Liver (tissue), 9 donors: ENCODE results near the gene CACNA1C. TPM values are rescaled to one million over a fixed set of nuclear protein-coding genes. Genes with fewer than 3 reads are reported as not detected.

Experiments
- DNase-seq: peaks from one replicate; pipeline ENCODE4 v3.0.0-alpha.2; 2017; ENCODE audit warnings: low spot score
- H3K27ac ChIP-seq, 2 donors: one replicate each; pipeline ENCODE4 v1.7.0; 2013; ENCODE audit warnings: inconsistent platforms in 2 of 2, low read length in 2 of 2, control low read depth in 1 of 2, low read depth in 1 of 2, mild to moderate bottlenecking in 1 of 2
- H3K27me3 ChIP-seq, 4 donors: one replicate each; pipeline versions ENCODE4 v1.6.1 to v1.7.0; 2013; ENCODE audit warnings: low read length in 3 of 4, inconsistent platforms in 1 of 4, mild to moderate bottlenecking in 1 of 4, moderate library complexity in 1 of 4; ENCODE audit not compliant: control insufficient read depth in 4 of 4, insufficient read depth in 4 of 4
- H3K36me3 ChIP-seq, 4 donors: one replicate each; pipeline versions ENCODE4 v1.6.1 to v1.7.0; 2013; ENCODE audit warnings: low read length in 3 of 4, mild to moderate bottlenecking in 3 of 4, low read depth in 1 of 4, moderate library complexity in 1 of 4; ENCODE audit not compliant: control insufficient read depth in 4 of 4, insufficient read depth in 3 of 4
- H3K4me1 ChIP-seq, 4 donors: one replicate each; pipeline versions ENCODE4 v1.6.1 to v1.7.0; 2013; ENCODE audit warnings: low read length in 3 of 4, mild to moderate bottlenecking in 3 of 4, moderate library complexity in 1 of 4; ENCODE audit not compliant: control insufficient read depth in 4 of 4, insufficient read depth in 4 of 4
- H3K4me3 ChIP-seq, 3 donors: one replicate each; pipeline versions ENCODE4 v1.6.1 to v1.7.0; 2013; ENCODE audit warnings: low read length in 3 of 3, control low read depth in 1 of 3, low read depth in 1 of 3, mild to moderate bottlenecking in 1 of 3
- H3K9ac ChIP-seq, 2 donors: one replicate each; pipeline ENCODE4 v1.7.0; 2013; ENCODE audit warnings: low read length in 2 of 2, mild to moderate bottlenecking in 2 of 2, moderate library complexity in 2 of 2, control low read depth in 1 of 2, low read depth in 1 of 2
- H3K9me3 ChIP-seq, 4 donors: one replicate each; pipeline versions ENCODE4 v1.6.1 to v1.7.0; 2013; ENCODE audit warnings: low read length in 3 of 4; ENCODE audit not compliant: control insufficient read depth in 4 of 4
- ATF3 ChIP-seq: IDR thresholded peaks from 2 replicates; pipeline ENCODE4 v1.6.1; 2016; ENCODE audit warnings: antibody characterized with exemption
- CTCF ChIP-seq: fragments of 150-350 bp; IDR thresholded peaks from 2 replicates; pipeline ENCODE4 v1.5.1; 2017; ENCODE audit warnings: improper control_type of control experiment, low read depth, low read length; ENCODE audit not compliant: missing input control
- EGR1 ChIP-seq, 2 donors: IDR thresholded peaks; 2 replicates each; pipeline ENCODE4 v1.6.1; 2016 to 2018; ENCODE audit warnings: antibody characterized with exemption in 2 of 2, low read depth in 2 of 2
- FOXA1 ChIP-seq: IDR thresholded peaks from 2 replicates; pipeline ENCODE4 v1.6.1; 2016; ENCODE audit warnings: antibody characterized with exemption
- FOXA2 ChIP-seq: IDR thresholded peaks from 2 replicates; pipeline ENCODE4 v1.6.1; 2016; ENCODE audit warnings: antibody characterized with exemption
- GABPA ChIP-seq, 2 donors: IDR thresholded peaks in 1 of 2; conservative IDR thresholded peaks in 1 of 2; 2 replicates each; pipeline ENCODE4 v1.6.1; 2016; ENCODE audit warnings: antibody characterized with exemption in 2 of 2, mild to moderate bottlenecking in 1 of 2, moderate library complexity in 1 of 2
- HNF4A ChIP-seq, 2 donors: conservative IDR thresholded peaks; 2 replicates each; pipeline ENCODE4 v1.6.1; 2016; ENCODE audit warnings: antibody characterized with exemption in 2 of 2, mild to moderate bottlenecking in 2 of 2
- HNF4G ChIP-seq: IDR thresholded peaks from 2 replicates; pipeline ENCODE4 v1.6.1; 2016; ENCODE audit warnings: antibody characterized with exemption
- JUND ChIP-seq, 2 donors: IDR thresholded peaks; 2 replicates each; pipeline ENCODE4 v1.6.1; 2016; ENCODE audit warnings: antibody characterized with exemption in 2 of 2
- NR2F2 ChIP-seq: IDR thresholded peaks from 2 replicates; pipeline ENCODE4 v1.6.1; 2016; ENCODE audit warnings: antibody characterized with exemption
- RAD21 ChIP-seq, 2 donors: IDR thresholded peaks; 2 replicates each; pipeline ENCODE4 v1.6.1; 2016; ENCODE audit warnings: antibody characterized with exemption in 2 of 2, mild to moderate bottlenecking in 2 of 2
- RXRA ChIP-seq, 2 donors: IDR thresholded peaks; 2 replicates each; pipeline ENCODE4 v1.6.1; 2017 to 2018; ENCODE audit warnings: antibody characterized with exemption in 2 of 2, mild to moderate bottlenecking in 1 of 2
- SP1 ChIP-seq: IDR thresholded peaks from 2 replicates; pipeline ENCODE4 v1.6.1; 2018; ENCODE audit warnings: antibody characterized with exemption, mild to moderate bottlenecking
- TAF1 ChIP-seq: conservative IDR thresholded peaks from 2 replicates; pipeline ENCODE4 v1.6.1; 2016; ENCODE audit warnings: antibody characterized with exemption, mild to moderate bottlenecking
- YY1 ChIP-seq: IDR thresholded peaks from 2 replicates; pipeline ENCODE4 v1.6.1; 2016; ENCODE audit warnings: antibody characterized with exemption, mild to moderate bottlenecking
- WGBS: extraction: QIAGEN DNeasy Blood & Tissue Kit; methylation state at CpG from one replicate; pipeline ENCODE4 v1.1.7; 2013; 5-methylcytosine and 5-hydroxymethylcytosine counted together
- polyA plus RNA-seq, 2 donors: library from polyadenylated mRNA; stranded (reverse) in 1 of 2; unstranded in 1 of 2; fragments of 200-250 nt in 1 of 2; fragments of >200 nt in 1 of 2; fragmentation: Nextera tagmentation in 1 of 2; extraction: Ambion mirVana in 1 of 2; gene quantifications; one replicate each; pipeline versions ENCODE4 v1.2.1 to v1.2.3, GENCODE V29; 2013 to 2015
- total RNA-seq, 2 donors: library from RNA; depleted of rRNA; stranded (reverse); fragments of >200 nt; gene quantifications; one replicate each; pipeline ENCODE4 v1.2.3, GENCODE V29; 2014
- TF ChIP-seq, protein P1 (sequence below): IDR thresholded peaks from 2 replicates; pipeline ENCODE4 v1.6.1; 2016; ENCODE audit warnings: antibody characterized with exemption
- TF ChIP-seq, protein P2 (sequence below): IDR thresholded peaks from 2 replicates; pipeline ENCODE4 v1.6.1; 2016; ENCODE audit warnings: antibody characterized with exemption, mild to moderate bottlenecking
- TF ChIP-seq, protein P3 (sequence below): IDR thresholded peaks from 2 replicates; pipeline ENCODE4 v1.6.1; 2016; ENCODE audit warnings: antibody characterized with exemption
- donor health status: healthy.
- donor health status: healthy.
- donor health status: healthy.
- donor health status: healthy.
- donor health status: healthy.

The CACNA1C gene
- total and polyA plus RNA-seq, 4 donors, result 0.23 to 1.9 (median 0.41) TPM

DNA sequence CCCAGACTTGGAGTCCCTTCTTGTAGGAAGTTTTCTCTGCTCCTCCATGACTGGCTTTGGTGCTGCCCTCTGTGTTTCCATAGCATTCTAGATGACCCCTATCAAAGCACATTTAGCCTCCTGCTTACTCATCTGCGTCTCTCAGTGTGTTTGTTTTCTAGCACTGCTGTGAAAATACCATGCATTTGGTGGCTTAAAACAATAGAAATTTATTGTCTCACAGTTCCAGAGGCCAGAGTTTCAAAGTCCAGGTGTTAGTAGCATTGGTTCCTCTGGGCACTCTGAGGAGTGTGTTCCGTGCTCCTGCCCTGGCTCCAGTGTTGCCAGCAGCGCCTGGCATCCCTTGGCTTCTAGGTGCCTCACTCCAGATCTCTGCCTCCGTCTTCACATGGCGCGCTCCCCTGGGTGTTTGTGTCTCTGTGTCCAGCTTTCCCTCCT lies 86.1 kb downstream of the CACNA1C start:
- no peaks in the 10 kb centered on the region for H3K27me3 ChIP-seq
- no peak for TF ChIP-seq RXRA (IDR thresholded peaks at IDR 0.05)
- TF ChIP-seq HNF4A (conservative IDR thresholded peaks at IDR 0.05), result no peak
- TF ChIP-seq RAD21 (IDR thresholded peaks at IDR 0.05), result no peak
- TF ChIP-seq, protein P1, sequence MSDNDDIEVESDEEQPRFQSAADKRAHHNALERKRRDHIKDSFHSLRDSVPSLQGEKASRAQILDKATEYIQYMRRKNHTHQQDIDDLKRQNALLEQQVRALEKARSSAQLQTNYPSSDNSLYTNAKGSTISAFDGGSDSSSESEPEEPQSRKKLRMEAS, result no peak
- TF ChIP-seq CTCF, result no peak
- no peak for TF ChIP-seq YY1
- no peak for TF ChIP-seq GABPA (IDR thresholded peaks at IDR 0.05 in 1 of 2, conservative IDR thresholded peaks at IDR 0.05 in 1 of 2)
- TF ChIP-seq FOXA2, result no peak
- TF ChIP-seq EGR1 (IDR thresholded peaks at IDR 0.05; ENCODE audit: low read depth in 2 of 2), result no peak
- TF ChIP-seq ATF3, result no peak
- TF ChIP-seq JUND (IDR thresholded peaks at IDR 0.05), result no peak
- TF ChIP-seq FOXA1, result no peak
- no peak for DNase-seq
- H3K9me3 ChIP-seq, result no peaks in the 10 kb centered on the region
- H3K27ac ChIP-seq, result no peak overlapping the region
- no peaks in the 10 kb centered on the region for H3K4me1 ChIP-seq
- no peak overlapping the region for H3K9ac ChIP-seq
- no peak overlapping the region for H3K4me3 ChIP-seq
- 87% methylated on average over 6 of the region's 6 CpGs for WGBS
- H3K36me3 ChIP-seq, result no peaks in the 10 kb centered on the region

DNA sequence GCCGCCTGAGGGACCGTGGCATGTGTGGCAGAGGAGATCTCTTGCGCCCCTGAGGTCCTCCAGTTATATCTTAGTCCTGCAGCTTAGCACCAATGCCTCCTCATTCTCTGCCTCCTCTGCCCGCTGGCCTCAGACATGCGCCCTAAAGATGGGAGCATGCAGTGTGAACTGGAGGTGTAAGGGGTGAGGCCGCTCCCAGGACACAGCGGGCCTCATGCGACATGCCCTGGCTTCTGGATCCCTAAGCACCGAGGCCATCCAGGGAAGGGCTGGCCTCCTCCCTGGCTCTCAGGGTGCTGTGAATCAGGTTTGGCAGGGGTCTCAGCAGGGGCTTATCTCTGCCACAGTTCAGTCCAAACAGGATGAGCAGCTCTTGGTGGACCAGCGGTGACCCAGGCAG lies 86.9 kb downstream of the CACNA1C start:
- TF ChIP-seq CTCF (no peak), FOXA1 (no peak), HNF4A (conservative IDR thresholded peaks at IDR 0.05) (no peak), FOXA2 (no peak), NR2F2 (no peak), ATF3 (no peak), JUND (IDR thresholded peaks at IDR 0.05) (no peak), TAF1 (no peak), SP1 (no peak), HNF4G (no peak)
- TF ChIP-seq, protein P2, sequence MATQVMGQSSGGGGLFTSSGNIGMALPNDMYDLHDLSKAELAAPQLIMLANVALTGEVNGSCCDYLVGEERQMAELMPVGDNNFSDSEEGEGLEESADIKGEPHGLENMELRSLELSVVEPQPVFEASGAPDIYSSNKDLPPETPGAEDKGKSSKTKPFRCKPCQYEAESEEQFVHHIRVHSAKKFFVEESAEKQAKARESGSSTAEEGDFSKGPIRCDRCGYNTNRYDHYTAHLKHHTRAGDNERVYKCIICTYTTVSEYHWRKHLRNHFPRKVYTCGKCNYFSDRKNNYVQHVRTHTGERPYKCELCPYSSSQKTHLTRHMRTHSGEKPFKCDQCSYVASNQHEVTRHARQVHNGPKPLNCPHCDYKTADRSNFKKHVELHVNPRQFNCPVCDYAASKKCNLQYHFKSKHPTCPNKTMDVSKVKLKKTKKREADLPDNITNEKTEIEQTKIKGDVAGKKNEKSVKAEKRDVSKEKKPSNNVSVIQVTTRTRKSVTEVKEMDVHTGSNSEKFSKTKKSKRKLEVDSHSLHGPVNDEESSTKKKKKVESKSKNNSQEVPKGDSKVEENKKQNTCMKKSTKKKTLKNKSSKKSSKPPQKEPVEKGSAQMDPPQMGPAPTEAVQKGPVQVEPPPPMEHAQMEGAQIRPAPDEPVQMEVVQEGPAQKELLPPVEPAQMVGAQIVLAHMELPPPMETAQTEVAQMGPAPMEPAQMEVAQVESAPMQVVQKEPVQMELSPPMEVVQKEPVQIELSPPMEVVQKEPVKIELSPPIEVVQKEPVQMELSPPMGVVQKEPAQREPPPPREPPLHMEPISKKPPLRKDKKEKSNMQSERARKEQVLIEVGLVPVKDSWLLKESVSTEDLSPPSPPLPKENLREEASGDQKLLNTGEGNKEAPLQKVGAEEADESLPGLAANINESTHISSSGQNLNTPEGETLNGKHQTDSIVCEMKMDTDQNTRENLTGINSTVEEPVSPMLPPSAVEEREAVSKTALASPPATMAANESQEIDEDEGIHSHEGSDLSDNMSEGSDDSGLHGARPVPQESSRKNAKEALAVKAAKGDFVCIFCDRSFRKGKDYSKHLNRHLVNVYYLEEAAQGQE, result no peak
- TF ChIP-seq, protein P3, sequence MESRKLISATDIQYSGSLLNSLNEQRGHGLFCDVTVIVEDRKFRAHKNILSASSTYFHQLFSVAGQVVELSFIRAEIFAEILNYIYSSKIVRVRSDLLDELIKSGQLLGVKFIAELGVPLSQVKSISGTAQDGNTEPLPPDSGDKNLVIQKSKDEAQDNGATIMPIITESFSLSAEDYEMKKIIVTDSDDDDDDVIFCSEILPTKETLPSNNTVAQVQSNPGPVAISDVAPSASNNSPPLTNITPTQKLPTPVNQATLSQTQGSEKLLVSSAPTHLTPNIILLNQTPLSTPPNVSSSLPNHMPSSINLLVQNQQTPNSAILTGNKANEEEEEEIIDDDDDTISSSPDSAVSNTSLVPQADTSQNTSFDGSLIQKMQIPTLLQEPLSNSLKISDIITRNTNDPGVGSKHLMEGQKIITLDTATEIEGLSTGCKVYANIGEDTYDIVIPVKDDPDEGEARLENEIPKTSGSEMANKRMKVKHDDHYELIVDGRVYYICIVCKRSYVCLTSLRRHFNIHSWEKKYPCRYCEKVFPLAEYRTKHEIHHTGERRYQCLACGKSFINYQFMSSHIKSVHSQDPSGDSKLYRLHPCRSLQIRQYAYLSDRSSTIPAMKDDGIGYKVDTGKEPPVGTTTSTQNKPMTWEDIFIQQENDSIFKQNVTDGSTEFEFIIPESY, result no peak
- TF ChIP-seq, protein P1, result no peak
- 95% methylated on average over 10 of the region's 10 CpGs for WGBS
- no peaks in the 10 kb centered on the region for H3K36me3 ChIP-seq
- H3K27ac ChIP-seq, result no peak overlapping the region
- H3K4me1 ChIP-seq, result no peaks in the 10 kb centered on the region
- no peak for DNase-seq
- no peak overlapping the region for H3K4me3 ChIP-seq
- no peak overlapping the region for H3K9ac ChIP-seq
- no peaks in the 10 kb centered on the region for H3K9me3 ChIP-seq
- H3K27me3 ChIP-seq, result no peaks in the 10 kb centered on the region
